Heart right ventricle (tissue), 16 donors: ENCODE data around the gene RNF149. TPM values are rescaled to one million over a fixed set of nuclear protein-coding genes. Genes with fewer than 3 reads are reported as not detected.

Source experiments
- ATAC-seq, 8 donors: fragments of 200-7000 bp; cut with Tn5 transposase; one replicate each; pipeline ENCODE4 v1.9.1; 2020; ENCODE audit warnings: mild to moderate bottlenecking in 8 of 8, moderate library complexity in 8 of 8, moderate number of reproducible peaks in 1 of 8
- DNase-seq, 2 donors: peaks; one replicate each; pipeline ENCODE4 v3.0.0-alpha.2; 2020
- H3K27ac ChIP-seq, 10 donors: fragments of 200-600 bp; sonication (generic) in 2 of 10; one replicate each; pipeline versions ENCODE4 v1.5.0 to v1.8.0; 2020 to 2022; ENCODE audit warnings: mild to moderate bottlenecking in 3 of 10
- H3K27me3 ChIP-seq, 7 donors: fragments of 200-600 bp; one replicate each; pipeline ENCODE4 v1.8.0; 2021 to 2022; ENCODE audit warnings: mild to moderate bottlenecking in 2 of 7
- H3K36me3 ChIP-seq, 9 donors: fragments of 200-600 bp; sonication (generic) in 1 of 9; one replicate each; pipeline versions ENCODE4 v1.5.0 to v1.8.0; 2020 to 2022; ENCODE audit warnings: mild to moderate bottlenecking in 2 of 9
- H3K4me1 ChIP-seq, 9 donors: fragments of 200-600 bp; sonication (generic) in 1 of 9; one replicate each; pipeline versions ENCODE4 v1.5.0 to v1.8.0; 2020 to 2022; ENCODE audit warnings: mild to moderate bottlenecking in 4 of 9
- H3K4me3 ChIP-seq, 10 donors: fragments of 200-600 bp; sonication (generic) in 2 of 10; one replicate each; pipeline versions ENCODE4 v1.5.0 to v1.8.0; 2020 to 2022; ENCODE audit warnings: mild to moderate bottlenecking in 7 of 10, moderate library complexity in 2 of 10
- H3K9me3 ChIP-seq, 11 donors: fragments of 200-600 bp in 10 of 11; sonication (generic) in 2 of 11; one replicate each; pipeline versions ENCODE4 v1.5.0 to v1.8.0; 2013 to 2022; ENCODE audit warnings: mild to moderate bottlenecking in 2 of 11, control low read depth in 1 of 11, moderate library complexity in 1 of 11
- WGBS, 2 donors: extraction: QIAGEN DNeasy Blood & Tissue Kit; methylation state at CpG; one replicate each; pipeline ENCODE4 v1.1.7; 2013; ENCODE audit warnings: inconsistent platforms in 1 of 2; 5-methylcytosine and 5-hydroxymethylcytosine counted together
- intact Hi-C, 10 donors: fragments of 100-400 bp; cut with DNase I; formaldehyde crosslinking; loops; one replicate each; pipeline versions ENCODE4 v1.11.1 to v1.14.2; 2022
- polyA plus RNA-seq, 2 donors: library from polyadenylated mRNA; stranded (reverse); fragments of 200-250 nt; gene quantifications; one replicate each; pipeline ENCODE4 v1.2.3, GENCODE V29; 2013
- total RNA-seq, 10 donors: library from RNA; stranded (reverse); fragmentation: NEBNext Ultra II Directional in 3 of 10; extraction: Animal tissue kit (Norgen Biotek cat#: 25700) in 3 of 10; gene quantifications; one replicate each; pipeline versions ENCODE4 v1.2.1 to v1.2.4, GENCODE V29; 2021 to 2023
- TF ChIP-seq, protein P1 (sequence below), 9 donors: fragments of 200-600 bp; sonication (generic) in 2 of 9; IDR thresholded peaks; one replicate each; pipeline versions ENCODE4 v1.5.0 to v1.8.0; 2021 to 2022; ENCODE audit warnings: antibody characterized with exemption in 9 of 9, mild to moderate bottlenecking in 5 of 9, moderate library complexity in 1 of 9
- donor health status: Arrhythmogenic right ventricular cardiomyopathy.
- donor health status: ischemic (EF 13 %, LVEDD 7.1; RV severe dilation, severe dysfunction).
- donor health status: healthy with polysubstance abuse.
- donor health status: DM: no; HTN: yes; CAD: no.
- donor health status: DM: no; HTN: no; CAD: no.
- donor health status: ischemic (EF 25% LVEDD 6.9; RV normal size, moderate dysfunction).
- donor health status: ischemic (EF 25% LVEDD 5.7; RV mildly dilated, moderate dysfunction).
- donor health status: healthy.
- donor health status: DM: yes; HTN: yes; CAD: no.
- donor health status: Ischemic cardiomyopathy.
- donor health status: ischemic (EF 35%, LVEDD 5.7; RV mildly dilated, moderate dysfunction).
- donor health status: nonischemic (EF 11% LVEDD 7.7; RV severe dilation, severe dysfunction).
- donor health status: DM: yes; HTN: yes; CAD: no.
- donor health status: PGD.
- donor health status: ischemic (EF 29% LVEDD 5.4; RV normal size, mild dysfunction).
- donor health status: nonischemic (EF 23%, LVEDD 6.1; RV moderate dilation, normal function).

Gene RNF149
- total and polyA plus RNA-seq, 12 donors = 11.0 to 40.8 (median 12.5) TPM

DNA sequence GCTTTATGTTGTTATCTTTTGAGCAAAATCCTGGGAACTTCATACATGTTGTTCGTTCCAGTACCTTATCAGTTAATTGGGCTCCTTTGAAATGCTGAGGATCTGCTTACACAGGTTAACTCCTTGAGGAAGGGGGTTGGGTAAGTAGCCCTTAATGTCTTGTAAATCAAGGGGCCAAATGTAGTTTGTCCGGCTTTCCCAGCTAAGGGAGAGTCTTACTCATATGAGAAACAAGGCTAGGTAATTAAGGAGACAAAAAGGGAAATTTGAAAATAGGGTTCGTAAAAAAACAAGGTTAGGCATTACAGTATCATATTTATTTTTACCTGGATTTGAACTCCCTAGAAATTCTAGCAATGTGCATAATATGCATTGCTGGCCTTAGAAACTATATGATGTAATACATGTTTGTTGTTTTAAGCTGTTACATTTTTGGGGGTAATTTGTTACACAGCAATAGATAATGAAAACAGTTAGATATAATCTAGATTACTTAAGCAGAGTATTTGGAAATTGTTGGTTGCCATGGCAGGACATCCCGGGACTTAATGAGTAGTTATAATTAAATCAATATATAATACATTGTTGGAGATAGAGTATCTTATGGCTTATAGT lies 30.9 kb upstream of the RNF149 start:
- no peak for DNase-seq
- H3K27me3 ChIP-seq = no peaks in the 10 kb centered on the region
- H3K4me1 ChIP-seq = peaks cover 0 to 31% (median 0%) of the 10 kb centered on the region in 9 donors
- TF ChIP-seq, protein P1, sequence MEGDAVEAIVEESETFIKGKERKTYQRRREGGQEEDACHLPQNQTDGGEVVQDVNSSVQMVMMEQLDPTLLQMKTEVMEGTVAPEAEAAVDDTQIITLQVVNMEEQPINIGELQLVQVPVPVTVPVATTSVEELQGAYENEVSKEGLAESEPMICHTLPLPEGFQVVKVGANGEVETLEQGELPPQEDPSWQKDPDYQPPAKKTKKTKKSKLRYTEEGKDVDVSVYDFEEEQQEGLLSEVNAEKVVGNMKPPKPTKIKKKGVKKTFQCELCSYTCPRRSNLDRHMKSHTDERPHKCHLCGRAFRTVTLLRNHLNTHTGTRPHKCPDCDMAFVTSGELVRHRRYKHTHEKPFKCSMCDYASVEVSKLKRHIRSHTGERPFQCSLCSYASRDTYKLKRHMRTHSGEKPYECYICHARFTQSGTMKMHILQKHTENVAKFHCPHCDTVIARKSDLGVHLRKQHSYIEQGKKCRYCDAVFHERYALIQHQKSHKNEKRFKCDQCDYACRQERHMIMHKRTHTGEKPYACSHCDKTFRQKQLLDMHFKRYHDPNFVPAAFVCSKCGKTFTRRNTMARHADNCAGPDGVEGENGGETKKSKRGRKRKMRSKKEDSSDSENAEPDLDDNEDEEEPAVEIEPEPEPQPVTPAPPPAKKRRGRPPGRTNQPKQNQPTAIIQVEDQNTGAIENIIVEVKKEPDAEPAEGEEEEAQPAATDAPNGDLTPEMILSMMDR (IDR thresholded peaks at IDR 0.05) = no peak
- no peak for ATAC-seq
- intact Hi-C loops = no loop called here
- peak overlapping the region in 1 of 10 donors; percentile 76 for H3K27ac ChIP-seq
- WGBS, 2 donors = 86 to 87% methylated on average over 4 of the region's 4 CpGs
- no peaks in the 10 kb centered on the region for H3K36me3 ChIP-seq
- H3K4me3 ChIP-seq = no peak overlapping the region
- no peaks in the 10 kb centered on the region for H3K9me3 ChIP-seq

GRCh38 chr2:101337877-101338276 lies 29.4 kb upstream of the RNF149 start:
- TF ChIP-seq, protein P1 (IDR thresholded peaks at IDR 0.05) = no peak
- peaks cover 0 to 31% (median 0%) of the 10 kb centered on the region in 9 donors for H3K4me1 ChIP-seq
- 34 to 65% methylated on average over 2 of the region's 2 CpGs for WGBS, 2 donors
- no peaks in the 10 kb centered on the region for H3K36me3 ChIP-seq
- no peak for ATAC-seq
- no peak for DNase-seq
- H3K9me3 ChIP-seq = no peaks in the 10 kb centered on the region
- no peak overlapping the region for H3K27ac ChIP-seq
- intact Hi-C loops = no loop called here
- H3K4me3 ChIP-seq = no peak overlapping the region
- no peaks in the 10 kb centered on the region for H3K27me3 ChIP-seq

GRCh38 chr2:101332885-101333766 lies 24.6 kb upstream of the RNF149 start:
- TF ChIP-seq, protein P1 (IDR thresholded peaks at IDR 0.05) = no peak
- Histone ChIP-seq H3K4me1 (peaks cover 0 to 35% (median 12%) of the 10 kb centered on the region in 9 donors), H3K36me3 (no peaks in the 10 kb centered on the region), H3K27me3 (no peaks in the 10 kb centered on the region), H3K9me3 (no peaks in the 10 kb centered on the region), H3K4me3 (no peak overlapping the region), H3K27ac (no peak overlapping the region)
- intact Hi-C loops = no loop called here
- no peak for ATAC-seq
- DNase-seq = no peak
- 73 to 75% methylated on average over 5 of the region's 5 CpGs for WGBS, 2 donors

- Histone ChIP-seq H3K27ac (peak overlapping the region in 5 of 10 donors; percentile 22 to 92 (median 51)), H3K9me3 (peaks cover 0 to under 1% (median 0%) of the 10 kb centered on the region in 11 donors), H3K4me3 (no peak overlapping the region), H3K36me3 (no peaks in the 10 kb centered on the region), H3K27me3 (no peaks in the 10 kb centered on the region), H3K4me1 (peaks cover 0 to 49% (median 12%) of the 10 kb centered on the region in 9 donors)
- WGBS, 2 donors = 84 to 90% methylated on average over 2 of the region's 2 CpGs
- DNase-seq (no peak), ATAC-seq (no peak)
- TF ChIP-seq, protein P1 (IDR thresholded peaks at IDR 0.05) = no peak
- intact Hi-C loops = no loop called here
Observed at GRCh38 chr2:101331202-101331601, 22.7 kb upstream of the RNF149 start.
